Ishikawa (cell line): ENCODE results near the gene JMJD8.

Experiments used
- EP300 ChIP-seq: IDR thresholded peaks from 2 replicates; pipeline ENCODE4 v1.6.1; 2012; ENCODE audit warnings: borderline replicate concordance
- RAD21 ChIP-seq: IDR thresholded peaks from 2 replicates; pipeline ENCODE4 v1.6.1; 2012; ENCODE audit warnings: low read depth
- TEAD4 ChIP-seq: IDR thresholded peaks from 2 replicates; pipeline ENCODE4 v1.6.1; 2012
- YY1 ChIP-seq: IDR thresholded peaks from 2 replicates; pipeline ENCODE4 v1.6.1; 2012; ENCODE audit warnings: low read depth

- TF ChIP-seq TEAD4 = no peak
- TF ChIP-seq RAD21 = no peak
- no peak for TF ChIP-seq YY1
- TF ChIP-seq EP300 = no peak
Observed at GRCh38 chr16:671353-672131, 12.6 kb downstream of the JMJD8 start.
